Glutamatergic neuron (in vitro differentiated cells): ENCODE data around the gene SUMF1. TPM values are rescaled to one million over a fixed set of nuclear protein-coding genes. Genes with fewer than 3 reads are reported as not detected.

Experiments used
- DNase-seq: peaks from one replicate; pipeline ENCODE4 v3.0.0; 2022
- H3K27ac Mint-ChIP-seq: one replicate; pipeline ENCODE4 v1.8.0; 2020; ENCODE audit warnings: mild to moderate bottlenecking, mixed read lengths, inconsistent platforms; ENCODE audit not compliant: unreplicated experiment
- H3K27me3 Mint-ChIP-seq: one replicate; pipeline ENCODE4 v1.8.0; 2020; ENCODE audit warnings: mild to moderate bottlenecking, moderate library complexity, mixed read lengths, inconsistent platforms; ENCODE audit not compliant: unreplicated experiment
- H3K36me3 Mint-ChIP-seq: one replicate; pipeline ENCODE4 v1.8.0; 2020; ENCODE audit warnings: mild to moderate bottlenecking, mixed read lengths, inconsistent platforms; ENCODE audit not compliant: unreplicated experiment
- H3K4me1 Mint-ChIP-seq: one replicate; pipeline ENCODE4 v1.8.0; 2020; ENCODE audit warnings: mild to moderate bottlenecking, low read depth, mixed read lengths, inconsistent platforms; ENCODE audit not compliant: unreplicated experiment
- H3K4me3 Mint-ChIP-seq: one replicate; pipeline ENCODE4 v1.8.0; 2020; ENCODE audit warnings: mild to moderate bottlenecking, mixed read lengths, inconsistent platforms; ENCODE audit not compliant: unreplicated experiment
- H3K9me3 Mint-ChIP-seq: one replicate; pipeline ENCODE4 v1.8.0; 2020; ENCODE audit warnings: mild to moderate bottlenecking, moderate library complexity, mixed read lengths, inconsistent platforms; ENCODE audit not compliant: unreplicated experiment
- total RNA-seq: library from RNA; stranded (reverse); fragmentation: NEBNext Ultra II Directional; extraction: Animal tissue kit (Norgen Biotek cat#: 25700); gene quantifications from one replicate; pipeline ENCODE4 v1.2.1, GENCODE V29; 2021; ENCODE audit not compliant: unreplicated experiment
- TF ChIP-seq, protein P1 (sequence below): fragments of 200-600 bp; sonication (generic); IDR thresholded peaks from one replicate; pipeline ENCODE4 v1.5.0; 2021; ENCODE audit not compliant: partially characterized antibody, unreplicated experiment

SUMF1 gene
- total RNA-seq, 1 donor from 2014 or later, result 7.2 TPM

DNA sequence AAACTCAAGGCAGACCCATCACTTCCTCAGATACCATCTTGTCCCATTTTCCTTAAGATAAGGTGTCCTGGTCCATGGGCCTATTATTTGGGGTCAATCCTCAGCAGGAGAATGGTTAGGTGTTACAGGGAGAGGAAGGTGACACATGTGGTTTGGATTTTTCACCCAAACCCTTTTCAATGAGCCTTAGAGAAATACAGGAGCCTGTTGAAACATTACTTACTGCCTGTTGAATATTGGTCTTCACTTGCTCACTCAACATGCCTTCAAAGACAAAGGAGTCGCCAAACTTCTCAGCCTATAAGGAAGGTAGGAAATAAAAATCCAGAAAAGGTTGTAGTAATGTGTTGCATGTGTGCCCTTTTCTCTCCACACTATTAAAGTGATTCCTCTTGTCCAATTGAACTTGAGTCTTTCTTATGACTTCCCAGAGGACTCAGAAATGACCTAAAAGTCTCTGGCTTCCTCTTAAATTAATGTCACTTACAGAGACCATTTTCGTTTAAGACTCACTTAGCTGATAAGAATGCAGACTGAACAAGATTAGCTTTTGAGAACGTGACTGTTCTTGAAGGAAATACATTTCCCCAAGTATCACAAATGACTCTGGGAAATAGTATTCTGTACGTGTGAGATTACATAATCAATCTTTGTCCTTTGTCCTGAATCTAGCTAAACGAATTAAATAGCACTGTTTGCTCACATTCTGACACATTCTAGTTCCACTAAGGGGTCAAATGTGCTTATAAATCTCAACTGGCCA lies 17.8 kb downstream of the SUMF1 start:
- Mint-ChIP-seq H3K27me3 (no peaks in the 10 kb centered on the region), H3K4me3 (no peak overlapping the region), H3K9me3 (no peaks in the 10 kb centered on the region), H3K36me3 (no peaks in the 10 kb centered on the region), H3K27ac (no peak overlapping the region), H3K4me1 (no peaks in the 10 kb centered on the region)
- TF ChIP-seq, protein P1, sequence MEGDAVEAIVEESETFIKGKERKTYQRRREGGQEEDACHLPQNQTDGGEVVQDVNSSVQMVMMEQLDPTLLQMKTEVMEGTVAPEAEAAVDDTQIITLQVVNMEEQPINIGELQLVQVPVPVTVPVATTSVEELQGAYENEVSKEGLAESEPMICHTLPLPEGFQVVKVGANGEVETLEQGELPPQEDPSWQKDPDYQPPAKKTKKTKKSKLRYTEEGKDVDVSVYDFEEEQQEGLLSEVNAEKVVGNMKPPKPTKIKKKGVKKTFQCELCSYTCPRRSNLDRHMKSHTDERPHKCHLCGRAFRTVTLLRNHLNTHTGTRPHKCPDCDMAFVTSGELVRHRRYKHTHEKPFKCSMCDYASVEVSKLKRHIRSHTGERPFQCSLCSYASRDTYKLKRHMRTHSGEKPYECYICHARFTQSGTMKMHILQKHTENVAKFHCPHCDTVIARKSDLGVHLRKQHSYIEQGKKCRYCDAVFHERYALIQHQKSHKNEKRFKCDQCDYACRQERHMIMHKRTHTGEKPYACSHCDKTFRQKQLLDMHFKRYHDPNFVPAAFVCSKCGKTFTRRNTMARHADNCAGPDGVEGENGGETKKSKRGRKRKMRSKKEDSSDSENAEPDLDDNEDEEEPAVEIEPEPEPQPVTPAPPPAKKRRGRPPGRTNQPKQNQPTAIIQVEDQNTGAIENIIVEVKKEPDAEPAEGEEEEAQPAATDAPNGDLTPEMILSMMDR, result no peak
- no peak for DNase-seq

DNA sequence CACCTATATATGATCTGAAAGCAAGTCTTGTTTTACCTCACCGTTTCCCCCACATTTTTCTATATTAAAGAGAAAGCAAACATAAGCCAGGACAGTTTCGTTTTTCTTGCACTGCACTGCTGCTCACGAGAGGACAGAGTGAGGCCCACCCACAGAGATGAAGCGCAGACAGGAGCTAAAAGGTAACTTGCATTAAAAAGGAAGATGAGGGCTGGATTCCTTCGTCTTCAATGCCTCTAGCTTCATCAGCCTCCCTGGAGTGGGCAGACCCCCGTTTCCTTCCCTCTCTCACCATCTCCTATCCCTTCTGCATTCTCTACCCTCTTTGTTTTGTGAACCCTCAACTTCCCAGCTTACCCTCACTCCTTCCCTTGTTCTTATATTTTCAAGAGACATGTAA lies 18.9 kb downstream of the SUMF1 start:
- H3K27me3 Mint-ChIP-seq, result no peaks in the 10 kb centered on the region
- no peaks in the 10 kb centered on the region for H3K36me3 Mint-ChIP-seq
- no peak for DNase-seq
- no peak overlapping the region for H3K27ac Mint-ChIP-seq
- no peaks in the 10 kb centered on the region for H3K4me1 Mint-ChIP-seq
- H3K4me3 Mint-ChIP-seq, result no peak overlapping the region
- TF ChIP-seq, protein P1, result no peak
- no peaks in the 10 kb centered on the region for H3K9me3 Mint-ChIP-seq

DNA sequence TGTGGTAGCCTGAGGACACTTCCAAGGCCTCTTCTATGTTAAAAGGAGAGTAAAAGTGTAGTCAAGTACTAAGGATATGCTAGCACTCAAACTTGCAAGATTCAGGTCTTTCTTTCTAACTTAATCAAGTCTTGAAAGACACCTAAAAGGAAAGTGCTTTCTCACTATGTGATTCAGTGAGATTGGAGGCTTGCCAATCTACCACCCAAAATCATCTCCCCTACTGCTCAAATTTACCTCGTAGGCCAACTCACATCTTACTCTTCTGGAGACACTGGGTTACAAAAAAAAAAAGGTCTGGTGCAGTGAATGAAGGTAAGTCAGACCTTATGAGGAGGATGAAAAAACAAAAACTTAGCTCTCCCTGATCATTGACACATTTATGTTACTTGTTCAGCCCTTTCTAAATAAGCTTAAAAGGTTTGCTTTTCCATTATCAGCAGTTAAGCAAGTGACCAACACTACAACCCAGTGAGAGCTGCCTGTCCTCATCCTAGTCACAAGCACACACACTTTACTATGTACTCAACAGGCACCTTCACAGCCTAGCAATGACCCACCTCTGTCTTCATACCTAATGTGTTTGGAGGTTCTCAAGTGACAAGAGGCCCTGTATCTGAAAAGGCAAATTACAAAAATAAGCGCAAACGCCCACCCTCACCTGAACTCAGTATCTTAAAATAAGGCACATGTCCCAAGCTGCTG lies 19.6 kb downstream of the SUMF1 start:
- H3K9me3 Mint-ChIP-seq, result no peaks in the 10 kb centered on the region
- no peak overlapping the region for H3K4me3 Mint-ChIP-seq
- H3K36me3 Mint-ChIP-seq, result no peaks in the 10 kb centered on the region
- H3K27me3 Mint-ChIP-seq, result no peaks in the 10 kb centered on the region
- no peak overlapping the region for H3K27ac Mint-ChIP-seq
- H3K4me1 Mint-ChIP-seq, result no peaks in the 10 kb centered on the region
- DNase-seq, result no peak
- TF ChIP-seq, protein P1, result no peak

DNA sequence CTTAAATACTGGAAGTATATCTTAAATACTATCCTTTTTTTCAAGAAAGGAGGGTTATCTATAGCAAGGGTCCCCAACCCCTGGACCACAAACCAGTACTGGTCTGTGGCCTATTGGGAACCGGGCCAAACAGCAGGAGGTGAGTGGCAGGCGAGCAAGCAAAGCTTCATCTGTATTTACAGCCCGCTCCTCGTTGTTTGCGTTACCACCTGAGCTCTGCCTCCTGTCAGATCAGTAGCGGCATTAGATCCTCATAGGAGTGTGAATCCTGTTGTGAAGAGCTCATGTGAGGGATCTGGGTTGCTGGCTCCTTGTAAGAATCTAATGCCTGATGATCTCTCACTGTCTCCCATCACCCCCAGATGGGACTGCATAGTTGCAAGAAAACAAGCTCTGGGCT lies 26.1 kb downstream of the SUMF1 start:
- Mint-ChIP-seq H3K36me3 (no peaks in the 10 kb centered on the region), H3K27ac (no peak overlapping the region), H3K4me1 (no peaks in the 10 kb centered on the region), H3K27me3 (no peaks in the 10 kb centered on the region), H3K4me3 (no peak overlapping the region), H3K9me3 (no peaks in the 10 kb centered on the region)
- DNase-seq, result no peak
- TF ChIP-seq, protein P1, result no peak

DNA sequence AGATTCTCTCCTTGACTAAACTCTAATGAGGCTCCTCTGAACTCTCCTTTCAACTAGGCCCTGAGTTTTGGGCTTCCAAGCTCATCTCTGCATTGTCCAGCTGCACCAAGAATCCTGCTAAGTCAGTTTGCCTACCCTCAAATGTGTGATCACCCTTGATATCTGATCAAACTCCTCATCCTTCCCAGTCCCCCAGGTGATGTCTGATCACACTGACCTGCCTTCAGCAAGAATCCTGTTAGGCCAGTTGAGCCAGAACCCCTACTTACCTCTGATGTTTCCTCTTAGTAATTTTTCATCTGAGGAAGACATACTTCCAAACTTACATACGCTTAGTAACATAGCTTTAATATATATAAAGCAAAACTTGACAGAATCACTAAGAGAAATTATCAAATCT lies 28.8 kb downstream of the SUMF1 start:
- DNase-seq, result no peak
- TF ChIP-seq, protein P1, result no peak
- Mint-ChIP-seq H3K36me3 (no peaks in the 10 kb centered on the region), H3K27ac (no peak overlapping the region), H3K27me3 (no peaks in the 10 kb centered on the region), H3K4me3 (no peak overlapping the region), H3K4me1 (no peaks in the 10 kb centered on the region), H3K9me3 (no peaks in the 10 kb centered on the region)
